ENCODE measurements around the gene KLK1.

KLK1 gene

DNA sequence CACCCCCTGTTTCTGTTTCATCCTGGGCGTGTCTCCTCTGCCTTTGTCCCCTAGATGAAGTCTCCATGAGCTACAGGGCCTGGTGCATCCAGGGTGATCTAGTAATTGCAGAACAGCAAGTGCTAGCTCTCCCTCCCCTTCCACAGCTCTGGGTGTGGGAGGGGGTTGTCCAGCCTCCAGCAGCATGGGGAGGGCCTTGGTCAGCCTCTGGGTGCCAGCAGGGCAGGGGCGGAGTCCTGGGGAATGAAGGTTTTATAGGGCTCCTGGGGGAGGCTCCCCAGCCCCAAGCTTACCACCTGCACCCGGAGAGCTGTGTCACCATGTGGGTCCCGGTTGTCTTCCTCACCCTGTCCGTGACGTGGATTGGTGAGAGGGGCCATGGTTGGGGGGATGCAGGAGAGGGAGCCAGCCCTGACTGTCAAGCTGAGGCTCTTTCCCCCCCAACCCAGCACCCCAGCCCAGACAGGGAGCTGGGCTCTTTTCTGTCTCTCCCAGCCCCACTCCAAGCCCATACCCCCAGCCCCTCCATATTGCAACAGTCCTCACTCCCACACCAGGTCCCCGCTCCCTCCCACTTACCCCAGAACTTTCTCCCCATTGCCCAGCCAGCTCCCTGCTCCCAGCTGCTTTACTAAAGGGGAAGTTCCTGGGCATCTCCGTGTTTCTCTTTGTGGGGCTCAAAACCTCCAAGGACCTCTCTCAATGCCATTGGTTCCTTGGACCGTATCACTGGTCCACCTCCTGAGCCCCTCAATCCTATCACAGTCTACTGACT is 31.2 kb upstream of the KLK1 start, which contains the start of gene KLK3:
Gene KLK3, plus strand, starts transcription at position 280 of the 775 bp plus-strand sequence. Its CDS starts 41 bp downstream, at position 321.
- no peak for DNase-seq (ENCODE audit: insufficient read length, low spot score)
- TF ChIP-seq TAF1 (IDR thresholded peaks at IDR 0.05; ENCODE audit: low read depth, low read length), result no peak
- TF ChIP-seq POU2F2 (IDR thresholded peaks at IDR 0.05; ENCODE audit: low read depth, low read length), result no peak
- no peak for TF ChIP-seq SPI1 (IDR thresholded peaks at IDR 0.05; ENCODE audit: low read depth, low read length)
- no peak for TF ChIP-seq POLR2A (IDR thresholded peaks at IDR 0.05; ENCODE audit: low read depth, low read length)
- no peak for TF ChIP-seq POLR2AphosphoS5 (IDR thresholded peaks at IDR 0.05; ENCODE audit: low read depth, low read length)
- TF ChIP-seq PAX5 (IDR thresholded peaks at IDR 0.05; ENCODE audit: insufficient read depth, low read length, severe bottlenecking), result no peak
- FAIRE-seq, result no peak

DNA sequence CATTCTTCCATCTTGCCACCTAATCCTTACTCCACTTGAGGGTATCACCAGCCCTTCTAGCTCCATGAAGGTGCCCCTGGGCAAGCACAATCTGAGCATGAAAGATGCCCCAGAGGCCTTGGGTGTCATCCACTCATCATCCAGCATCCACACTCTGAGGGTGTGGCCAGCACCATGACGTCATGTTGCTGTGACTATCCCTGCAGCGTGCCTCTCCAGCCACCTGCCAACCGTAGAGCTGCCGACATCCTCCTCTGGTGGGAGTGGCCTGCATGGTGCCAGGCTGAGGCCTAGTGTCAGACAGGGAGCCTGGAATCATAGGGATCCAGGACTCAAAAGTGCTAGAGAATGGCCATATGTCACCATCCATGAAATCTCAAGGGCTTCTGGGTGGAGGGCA is 28.0 kb upstream of the KLK1 start:
- FAIRE-seq (no peak), DNase-seq (ENCODE audit: insufficient read length, low spot score) (no peak)
- no peak for TF ChIP-seq POU2F2 (IDR thresholded peaks at IDR 0.05; ENCODE audit: low read depth, low read length)
- TF ChIP-seq POLR2A (IDR thresholded peaks at IDR 0.05; ENCODE audit: low read depth, low read length), result no peak
- TF ChIP-seq TAF1 (IDR thresholded peaks at IDR 0.05; ENCODE audit: low read depth, low read length), result no peak
- TF ChIP-seq POLR2AphosphoS5 (IDR thresholded peaks at IDR 0.05; ENCODE audit: low read depth, low read length), result no peak
- TF ChIP-seq SPI1 (IDR thresholded peaks at IDR 0.05; ENCODE audit: low read depth, low read length), result no peak

DNA sequence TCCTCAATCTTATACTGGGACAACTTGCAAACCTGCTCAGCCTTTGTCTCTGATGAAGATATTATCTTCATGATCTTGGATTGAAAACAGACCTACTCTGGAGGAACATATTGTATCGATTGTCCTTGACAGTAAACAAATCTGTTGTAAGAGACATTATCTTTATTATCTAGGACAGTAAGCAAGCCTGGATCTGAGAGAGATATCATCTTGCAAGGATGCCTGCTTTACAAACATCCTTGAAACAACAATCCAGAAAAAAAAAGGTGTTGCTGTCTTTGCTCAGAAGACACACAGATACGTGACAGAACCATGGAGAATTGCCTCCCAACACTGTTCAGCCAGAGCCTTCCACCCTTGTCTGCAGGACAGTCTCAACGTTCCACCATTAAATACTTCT is 27.2 kb upstream of the KLK1 start:
- TF ChIP-seq POLR2AphosphoS5 (IDR thresholded peaks at IDR 0.05; ENCODE audit: low read depth, low read length) (no peak), POU2F2 (IDR thresholded peaks at IDR 0.05; ENCODE audit: low read depth, low read length) (no peak), SPI1 (IDR thresholded peaks at IDR 0.05; ENCODE audit: low read depth, low read length) (no peak), POLR2A (IDR thresholded peaks at IDR 0.05; ENCODE audit: low read depth, low read length) (no peak), TAF1 (IDR thresholded peaks at IDR 0.05; ENCODE audit: low read depth, low read length) (no peak), PAX5 (IDR thresholded peaks at IDR 0.05; ENCODE audit: insufficient read depth, low read length, severe bottlenecking) (no peak)
- FAIRE-seq, result no peak
- DNase-seq (ENCODE audit: insufficient read length, low spot score), result no peak

DNA sequence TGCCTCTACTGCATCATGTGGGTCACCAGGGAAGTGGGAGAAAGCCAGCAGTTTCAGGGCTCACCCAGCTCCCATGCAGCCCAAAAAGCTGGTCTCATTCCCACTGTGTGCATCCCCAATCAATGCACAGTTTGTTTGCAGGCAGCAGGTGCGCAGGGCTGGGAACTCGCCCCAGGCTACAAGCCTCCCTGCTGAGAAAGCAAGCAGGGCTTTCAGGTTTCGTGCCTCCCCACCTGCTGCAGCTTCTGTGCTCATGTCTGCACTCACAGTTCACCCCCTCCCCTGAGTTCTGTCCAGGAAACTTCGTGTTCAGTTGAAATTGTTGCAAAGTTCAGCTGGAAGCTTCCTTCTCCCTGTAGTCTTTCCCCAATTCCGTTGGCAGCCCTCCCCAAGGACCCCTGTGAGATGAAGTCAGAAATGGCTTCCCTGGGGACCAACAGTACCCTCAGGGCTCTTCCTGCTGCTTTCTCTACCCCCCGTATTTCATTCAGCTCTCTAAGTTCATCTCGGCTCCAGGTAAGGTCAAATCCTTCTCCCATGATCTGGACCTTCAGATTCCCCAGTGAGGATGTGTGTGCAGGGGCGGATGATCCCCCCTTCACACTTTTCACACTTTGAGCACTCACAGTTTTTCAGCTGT is 20.8 kb upstream of the KLK1 start:
- DNase-seq (ENCODE audit: insufficient read length, low spot score) (no peak), FAIRE-seq (no peak)
- TF ChIP-seq PAX5 (IDR thresholded peaks at IDR 0.05; ENCODE audit: insufficient read depth, low read length, severe bottlenecking), result no peak
- TF ChIP-seq SPI1 (IDR thresholded peaks at IDR 0.05; ENCODE audit: low read depth, low read length), result no peak
- no peak for TF ChIP-seq POU2F2 (IDR thresholded peaks at IDR 0.05; ENCODE audit: low read depth, low read length)
- TF ChIP-seq POLR2AphosphoS5 (IDR thresholded peaks at IDR 0.05; ENCODE audit: low read depth, low read length), result no peak
- no peak for TF ChIP-seq POLR2A (IDR thresholded peaks at IDR 0.05; ENCODE audit: low read depth, low read length)
- TF ChIP-seq TAF1 (IDR thresholded peaks at IDR 0.05; ENCODE audit: low read depth, low read length), result no peak

DNA sequence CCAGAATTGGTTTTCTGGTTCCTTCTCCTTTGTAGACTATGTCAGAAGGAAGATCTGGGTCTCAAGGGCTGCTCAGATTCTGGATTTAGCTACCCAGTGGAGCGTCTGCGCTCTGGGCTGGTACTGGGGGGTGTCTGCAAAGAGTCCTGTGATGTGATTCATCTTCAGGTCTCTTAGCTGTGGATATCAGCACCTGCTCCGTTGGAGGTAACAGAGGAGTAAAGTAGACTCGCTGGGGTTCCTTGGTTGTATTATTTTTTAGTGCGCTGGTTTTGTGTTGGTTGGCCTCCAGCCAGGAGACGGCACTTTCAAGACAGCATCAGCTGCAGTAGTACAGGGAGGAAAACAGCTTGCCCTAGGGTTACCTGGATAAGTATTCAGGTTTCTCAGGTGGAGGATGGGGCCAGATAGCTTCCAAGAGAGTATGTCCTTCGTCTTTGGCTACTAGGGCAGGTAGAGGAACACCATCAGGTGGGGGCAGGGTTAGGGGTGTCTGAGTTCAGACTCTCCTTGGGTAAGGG is 20.2 kb upstream of the KLK1 start:
- no peak for DNase-seq (ENCODE audit: insufficient read length, low spot score)
- FAIRE-seq, result no peak

DNA sequence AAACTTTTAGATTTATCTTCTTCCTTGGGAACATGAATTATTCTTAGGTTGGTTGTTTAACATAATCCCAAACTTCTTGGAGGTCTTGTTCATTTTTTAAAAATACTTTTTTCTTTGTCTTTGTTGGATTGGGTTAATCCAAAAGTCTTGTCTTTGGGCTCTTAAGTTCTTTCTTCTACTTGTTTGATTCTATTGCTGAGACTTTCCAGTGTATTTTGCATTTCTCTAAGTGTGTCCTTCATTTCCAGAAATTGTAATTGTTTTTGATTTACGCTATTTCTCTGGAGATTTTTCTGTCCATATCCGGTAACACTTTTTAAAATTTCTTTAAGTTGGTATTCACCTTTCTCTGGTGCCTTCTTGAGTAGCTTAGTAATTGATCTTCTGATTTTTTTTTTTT is 19.6 kb upstream of the KLK1 start:
- TF ChIP-seq TAF1 (IDR thresholded peaks at IDR 0.05; ENCODE audit: low read depth, low read length) (no peak), POLR2AphosphoS5 (IDR thresholded peaks at IDR 0.05; ENCODE audit: low read depth, low read length) (no peak), PAX5 (IDR thresholded peaks at IDR 0.05; ENCODE audit: insufficient read depth, low read length, severe bottlenecking) (no peak), POLR2A (IDR thresholded peaks at IDR 0.05; ENCODE audit: low read depth, low read length) (no peak), SPI1 (IDR thresholded peaks at IDR 0.05; ENCODE audit: low read depth, low read length) (no peak), POU2F2 (IDR thresholded peaks at IDR 0.05; ENCODE audit: low read depth, low read length) (no peak)
- FAIRE-seq (no peak), DNase-seq (ENCODE audit: insufficient read length, low spot score) (no peak)

More for the DNA sequence above, 20.2 kb upstream of the KLK1 start:
- TF ChIP-seq PAX5 (IDR thresholded peaks at IDR 0.05; ENCODE audit: insufficient read depth, low read length, severe bottlenecking), result no peak
- no peak for TF ChIP-seq SPI1 (IDR thresholded peaks at IDR 0.05; ENCODE audit: low read depth, low read length)
- TF ChIP-seq TAF1 (IDR thresholded peaks at IDR 0.05; ENCODE audit: low read depth, low read length), result no peak
- no peak for TF ChIP-seq POLR2AphosphoS5 (IDR thresholded peaks at IDR 0.05; ENCODE audit: low read depth, low read length)
- no peak for TF ChIP-seq POU2F2 (IDR thresholded peaks at IDR 0.05; ENCODE audit: low read depth, low read length)
- TF ChIP-seq POLR2A (IDR thresholded peaks at IDR 0.05; ENCODE audit: low read depth, low read length), result no peak

DNA sequence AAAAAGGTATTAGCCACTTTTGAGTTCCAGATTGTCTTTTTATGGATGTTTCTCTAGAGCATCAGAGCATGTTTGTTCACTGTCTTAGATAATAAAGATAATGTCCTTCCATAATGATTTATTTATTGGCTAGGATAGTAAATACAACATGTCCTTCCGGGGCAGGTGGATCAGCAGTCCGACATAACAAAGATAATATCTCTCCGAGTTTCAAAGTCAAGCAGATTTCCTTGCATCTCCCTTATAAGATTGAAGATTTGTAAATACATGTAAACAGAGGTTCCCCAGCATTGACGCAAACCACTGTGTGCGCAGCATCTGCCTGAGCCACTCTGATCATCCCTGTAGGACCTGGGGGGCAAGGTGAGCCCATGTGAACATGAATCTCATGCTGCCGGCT is 18.5 kb upstream of the KLK1 start:
- FAIRE-seq (no peak), DNase-seq (ENCODE audit: insufficient read length, low spot score) (no peak)
- TF ChIP-seq POLR2A (IDR thresholded peaks at IDR 0.05; ENCODE audit: low read depth, low read length) (no peak), PAX5 (IDR thresholded peaks at IDR 0.05; ENCODE audit: insufficient read depth, low read length, severe bottlenecking) (no peak), POU2F2 (IDR thresholded peaks at IDR 0.05; ENCODE audit: low read depth, low read length) (no peak), POLR2AphosphoS5 (IDR thresholded peaks at IDR 0.05; ENCODE audit: low read depth, low read length) (no peak), TAF1 (IDR thresholded peaks at IDR 0.05; ENCODE audit: low read depth, low read length) (no peak), SPI1 (IDR thresholded peaks at IDR 0.05; ENCODE audit: low read depth, low read length) (no peak)

DNA sequence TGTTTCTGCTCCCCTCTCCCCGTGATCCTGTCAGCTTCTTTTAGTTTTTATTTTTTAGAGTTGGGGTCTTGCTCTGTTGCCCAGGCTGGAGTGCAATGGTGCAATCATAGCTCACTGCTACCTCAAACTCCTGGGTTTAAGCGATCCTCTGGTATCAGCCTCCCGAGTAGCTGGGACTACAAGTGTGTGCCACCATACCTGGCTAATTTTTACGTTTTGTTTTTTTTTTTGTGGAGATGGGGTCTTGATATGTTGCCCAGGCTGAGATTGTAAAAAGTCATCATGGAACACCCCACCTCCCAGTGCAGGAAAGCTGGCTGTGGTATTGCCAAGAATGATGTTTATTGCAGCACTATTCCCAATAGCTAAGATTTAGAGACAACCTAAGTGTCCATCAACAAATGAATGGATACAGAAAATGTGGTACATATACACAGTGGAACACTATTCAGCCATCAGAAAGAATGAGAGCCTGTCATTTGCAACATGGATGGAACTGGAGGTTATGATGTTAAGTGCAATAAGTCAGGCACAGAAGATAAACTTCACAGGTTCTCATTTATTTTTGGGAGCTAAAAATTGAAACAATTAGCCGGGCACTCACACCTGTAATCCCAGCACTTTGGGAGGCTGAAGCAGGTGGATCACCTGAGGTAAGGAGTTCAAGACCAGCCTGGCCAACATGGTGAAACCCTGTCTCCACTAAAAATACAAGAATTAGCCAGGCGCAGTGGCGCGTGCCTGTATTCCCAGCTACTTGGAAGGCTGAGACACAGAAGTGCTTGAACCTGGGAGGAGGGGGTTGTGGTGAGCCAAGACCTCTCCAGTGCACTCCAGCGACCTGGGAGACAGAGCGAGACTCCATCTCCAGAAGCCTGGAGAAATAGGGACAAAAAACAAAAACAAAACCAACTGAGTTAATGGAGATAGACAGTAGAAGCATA is 16.4 kb upstream of the KLK1 start:
- DNase-seq (ENCODE audit: insufficient read length, low spot score) (no peak), FAIRE-seq (no peak)
- no peak for TF ChIP-seq SPI1 (IDR thresholded peaks at IDR 0.05; ENCODE audit: low read depth, low read length)
- no peak for TF ChIP-seq POU2F2 (IDR thresholded peaks at IDR 0.05; ENCODE audit: low read depth, low read length)
- no peak for TF ChIP-seq TAF1 (IDR thresholded peaks at IDR 0.05; ENCODE audit: low read depth, low read length)
- TF ChIP-seq POLR2A (IDR thresholded peaks at IDR 0.05; ENCODE audit: low read depth, low read length), result no peak
- TF ChIP-seq POLR2AphosphoS5 (IDR thresholded peaks at IDR 0.05; ENCODE audit: low read depth, low read length), result no peak
- TF ChIP-seq PAX5 (IDR thresholded peaks at IDR 0.05; ENCODE audit: insufficient read depth, low read length, severe bottlenecking), result no peak
